ENCODE results near the gene PBX3. TPM values are rescaled to one million over a fixed set of nuclear protein-coding genes. Genes with fewer than 3 reads are reported as not detected.

The PBX3 gene
- total RNA-seq, 1 experiment from 2014 or later = 39.0 TPM

- ChIA-PET CTCF (no interaction called here), POLR2A (no interaction called here)
- Histone ChIP-seq H3K36me3 (ENCODE audit: control insufficient read depth, insufficient read depth, low read length) (no peaks in the 10 kb centered on the region; the same call in 1 of the 2 replicates), H3K27ac (ENCODE audit: low read length) (no peak overlapping the region), H3K27me3 (ENCODE audit: control insufficient read depth, insufficient read depth, low read length) (no peaks in the 10 kb centered on the region), H3K4me1 (ENCODE audit: control insufficient read depth, insufficient read depth, low read length) (peaks cover 13% of the 10 kb centered on the region; the same call in 1 of the 2 replicates), H3K4me3 (ENCODE audit: low read depth in 2 of 2, low read length in 2 of 2) (no peak overlapping the region), H3K9me3 (ENCODE audit: control insufficient read depth, insufficient read depth, low read depth, low read length) (no peaks in the 10 kb centered on the region)
- intact Hi-C loops (cut with micrococcal nuclease; ENCODE audit: unreplicated experiment) (no loop called here), in situ Hi-C loops (cut with HindIII; ENCODE audit: low pct_unique_long_range_greater_than_20kb, low sequenced_read_pairs) (no loop called here)
- ATAC-seq (no peak), DNase-seq (ENCODE audit: low read depth, low spot score) (no peak)
- TF ChIP-seq REST (IDR thresholded peaks at IDR 0.05; ENCODE audit: insufficient read depth in 1 of 2, low read depth in 2 of 2, low read length in 1 of 2) = no peak
- no peak for TF ChIP-seq CTCF (IDR thresholded peaks at IDR 0.05)
- no TSS peak for BruUV-seq (replicated peaks)
Measured at GRCh38 chr9:125761676-125762450, 14.7 kb downstream of the PBX3 start.

GRCh38 chr9:125763394-125763801, 16.2 kb downstream of the PBX3 start:
- BruUV-seq (replicated peaks) = no TSS peak
- Histone ChIP-seq H3K27me3 (ENCODE audit: control insufficient read depth, insufficient read depth, low read length) (no peaks in the 10 kb centered on the region), H3K9me3 (ENCODE audit: control insufficient read depth, insufficient read depth, low read depth, low read length) (no peaks in the 10 kb centered on the region), H3K4me3 (ENCODE audit: low read depth in 2 of 2, low read length in 2 of 2) (no peak overlapping the region), H3K36me3 (ENCODE audit: control insufficient read depth, insufficient read depth, low read length) (no peaks in the 10 kb centered on the region; the same call in 1 of the 2 replicates), H3K4me1 (ENCODE audit: control insufficient read depth, insufficient read depth, low read length) (peaks cover 8% of the 10 kb centered on the region; the same call in 1 of the 2 replicates), H3K27ac (ENCODE audit: low read length) (no peak overlapping the region)
- DNase-seq (ENCODE audit: low read depth, low spot score) = no peak
- no peak for TF ChIP-seq TCF7L2 (IDR thresholded peaks at IDR 0.05; ENCODE audit: low read depth, low read length)
- no peak for TF ChIP-seq REST (IDR thresholded peaks at IDR 0.05; ENCODE audit: insufficient read depth in 1 of 2, low read depth in 2 of 2, low read length in 1 of 2)
- no peak for TF ChIP-seq CTCF (IDR thresholded peaks at IDR 0.05)
- no peak for TF ChIP-seq SIN3A (IDR thresholded peaks at IDR 0.05; ENCODE audit: borderline replicate concordance, insufficient read depth, low read depth, low read length)
- no peak for TF ChIP-seq POLR2AphosphoS5 (IDR thresholded peaks at IDR 0.05; ENCODE audit: low read depth, low read length)
- in situ Hi-C loops (cut with HindIII; ENCODE audit: low pct_unique_long_range_greater_than_20kb, low sequenced_read_pairs) = no loop called here
- ChIA-PET CTCF (no interaction called here), POLR2A (no interaction called here)
- intact Hi-C loops (cut with micrococcal nuclease; ENCODE audit: unreplicated experiment) = no loop called here
- ATAC-seq = no peak
